Upper lobe of left lung (tissue), 4 donors: ENCODE measurements around the gene UNC13C.

Experiments used
- CTCF ChIP-seq, 6 experiments: fragments of 450-650 bp in 4 of 6; fragments of 200-600 bp in 2 of 6; sonication (generic) in 2 of 6; IDR thresholded peaks; one replicate each; pipeline ENCODE4 v1.5.1; 2016 to 2019; ENCODE audit warnings: antibody characterized with exemption in 6 of 6
- EP300 ChIP-seq, 4 donors: sonication (generic); formaldehyde crosslinking; IDR thresholded peaks; one replicate each; pipeline ENCODE4 v1.5.1; 2017; ENCODE audit warnings: antibody characterized with exemption in 4 of 4, control low read depth in 2 of 4
- POLR2A ChIP-seq, 4 donors: fragments of 450-650 bp; IDR thresholded peaks; one replicate each; pipeline ENCODE4 v1.5.1; 2016 to 2017; ENCODE audit warnings: antibody characterized with exemption in 4 of 4, mild to moderate bottlenecking in 2 of 4
- POLR2AphosphoS5 ChIP-seq, 2 donors: sonication (generic); formaldehyde crosslinking; IDR thresholded peaks; one replicate each; pipeline ENCODE4 v1.5.1; 2017; ENCODE audit warnings: antibody characterized with exemption in 2 of 2

- TF ChIP-seq CTCF (IDR thresholded peaks at IDR 0.05) (no peak), POLR2AphosphoS5 (IDR thresholded peaks at IDR 0.05) (no peak), POLR2A (IDR thresholded peaks at IDR 0.05) (no peak), EP300 (IDR thresholded peaks at IDR 0.05) (no peak)
Measured at GRCh38 chr15:54131410-54131809, 153.2 kb downstream of the UNC13C start.
